SIG-M5 treated with dmso at 0.1 percent for 504 hours (cell line): ENCODE measurements around the gene FDPS.
"Not testable (repeated sequence)": the region's sequence is repeated elsewhere in the genome, so short reads cannot be mapped to it uniquely, and the experiment has no call there.

Experiments used
- DNase-seq: peaks from one replicate; lab custom pipeline; 2025; ENCODE audit not compliant: unreplicated experiment; lab: John Stamatoyannopoulos, UW

The FDPS gene

GRCh38 chr1:155285063-155285462 lies 23.6 kb upstream of the FDPS start:
- DNase-seq = no peak

- no peak for DNase-seq
Measured at GRCh38 chr1:155285631-155286044, 23.0 kb upstream of the FDPS start.

- DNase-seq = no peak
Measured at GRCh38 chr1:155286544-155286943, 22.1 kb upstream of the FDPS start.

- DNase-seq = no peak
Measured at GRCh38 chr1:155287987-155288543, 20.6 kb upstream of the FDPS start.

GRCh38 chr1:155291006-155291405 lies 17.7 kb upstream of the FDPS start:
- DNase-seq = not testable (repeated sequence)

GRCh38 chr1:155293086-155293749 lies 15.4 kb upstream of the FDPS start:
- no peak for DNase-seq

- no peak for DNase-seq
Measured at GRCh38 chr1:155294520-155295182, 14.0 kb upstream of the FDPS start.

- no peak for DNase-seq
Measured at GRCh38 chr1:155295183-155295941, 13.3 kb upstream of the FDPS start.

GRCh38 chr1:155295942-155296267 lies 12.8 kb upstream of the FDPS start:
- no peak for DNase-seq

- DNase-seq = no peak
Measured at GRCh38 chr1:155296661-155297060, 12.0 kb upstream of the FDPS start.

- DNase-seq = no peak
Measured at GRCh38 chr1:155297384-155297783, 11.3 kb upstream of the FDPS start.

GRCh38 chr1:155300024-155300423 lies 8.6 kb upstream of the FDPS start:
- no peak for DNase-seq

- DNase-seq = no peak
Measured at GRCh38 chr1:155300553-155301329, 7.9 kb upstream of the FDPS start.

- DNase-seq = no peak
Measured at GRCh38 chr1:155301342-155301841, 7.3 kb upstream of the FDPS start, which contains the start of gene PKLR. Gene PKLR (minus strand): TSS chr1:155301438. CDS start chr1:155301395, 43 bp downstream.

GRCh38 chr1:155304558-155305063 lies 4.1 kb upstream of the FDPS start:
- DNase-seq = no peak

- no peak for DNase-seq
Measured at GRCh38 chr1:155305881-155306391, 2.7 kb upstream of the FDPS start.

GRCh38 chr1:155307247-155307740 lies 1.4 kb upstream of the FDPS start:
- DNase-seq = peak; percentile 63

- peak; percentile 40 for DNase-seq
Measured at GRCh38 chr1:155309423-155310021, 856 bp downstream of the FDPS start.

GRCh38 chr1:155313261-155313660 lies 4.6 kb downstream of the FDPS start:
- DNase-seq = no peak

- no peak for DNase-seq
Measured at GRCh38 chr1:155316922-155317321, 8.3 kb downstream of the FDPS start.
